Gastrocnemius medialis (tissue), 4 donors: Measurements from ENCODE around the gene ASCC1.

Source experiments
- POLR2A ChIP-seq, 2 donors: fragments of 450-650 bp; IDR thresholded peaks; one replicate each; pipeline ENCODE4 v1.6.1; 2017; ENCODE audit warnings: antibody characterized with exemption in 2 of 2, mild to moderate bottlenecking in 2 of 2, moderate library complexity in 2 of 2
- TF ChIP-seq, protein P1 (sequence below), 5 experiments: fragments of 450-650 bp in 3 of 5; fragments of 200-600 bp in 2 of 5; sonication (generic) in 2 of 5; IDR thresholded peaks in 4 of 5; conservative IDR thresholded peaks in 1 of 5; 1 replicate in 4 of 5; 2 replicates in 1 of 5; pipeline ENCODE4 v1.5.1; 2016 to 2019; ENCODE audit warnings: antibody characterized with exemption in 5 of 5, mild to moderate bottlenecking in 3 of 5, moderate library complexity in 3 of 5

DNA sequence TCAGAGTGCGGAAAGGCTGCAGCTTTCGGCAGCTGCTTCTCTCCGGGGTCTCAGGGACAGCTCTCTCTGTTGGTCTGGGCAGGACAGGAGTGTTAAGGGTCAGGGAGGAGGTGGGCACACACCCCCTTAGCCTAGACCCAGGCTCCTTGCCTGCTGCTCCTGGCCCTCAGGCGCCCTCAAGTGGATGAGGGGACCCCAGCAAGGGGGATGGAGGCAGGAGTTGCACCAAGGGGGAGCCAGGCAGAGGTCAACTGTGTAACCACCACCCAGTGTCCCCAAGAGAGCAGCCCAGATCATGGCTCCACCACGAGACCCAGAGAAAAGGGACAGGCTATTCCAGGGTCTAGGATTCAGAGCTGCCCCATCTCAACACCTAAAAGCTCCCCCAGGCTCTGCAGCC is 154.6 kb downstream of the ASCC1 start:
- TF ChIP-seq, protein P1, sequence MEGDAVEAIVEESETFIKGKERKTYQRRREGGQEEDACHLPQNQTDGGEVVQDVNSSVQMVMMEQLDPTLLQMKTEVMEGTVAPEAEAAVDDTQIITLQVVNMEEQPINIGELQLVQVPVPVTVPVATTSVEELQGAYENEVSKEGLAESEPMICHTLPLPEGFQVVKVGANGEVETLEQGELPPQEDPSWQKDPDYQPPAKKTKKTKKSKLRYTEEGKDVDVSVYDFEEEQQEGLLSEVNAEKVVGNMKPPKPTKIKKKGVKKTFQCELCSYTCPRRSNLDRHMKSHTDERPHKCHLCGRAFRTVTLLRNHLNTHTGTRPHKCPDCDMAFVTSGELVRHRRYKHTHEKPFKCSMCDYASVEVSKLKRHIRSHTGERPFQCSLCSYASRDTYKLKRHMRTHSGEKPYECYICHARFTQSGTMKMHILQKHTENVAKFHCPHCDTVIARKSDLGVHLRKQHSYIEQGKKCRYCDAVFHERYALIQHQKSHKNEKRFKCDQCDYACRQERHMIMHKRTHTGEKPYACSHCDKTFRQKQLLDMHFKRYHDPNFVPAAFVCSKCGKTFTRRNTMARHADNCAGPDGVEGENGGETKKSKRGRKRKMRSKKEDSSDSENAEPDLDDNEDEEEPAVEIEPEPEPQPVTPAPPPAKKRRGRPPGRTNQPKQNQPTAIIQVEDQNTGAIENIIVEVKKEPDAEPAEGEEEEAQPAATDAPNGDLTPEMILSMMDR (IDR thresholded peaks at IDR 0.05 in 4 of 5, conservative IDR thresholded peaks at IDR 0.05 in 1 of 5) = no peak
- TF ChIP-seq POLR2A (IDR thresholded peaks at IDR 0.05) = no peak
